Right renal pelvis (tissue), 4 donors: ENCODE measurements around the gene ZNF644. TPM values are rescaled to one million over a fixed set of nuclear protein-coding genes. Genes with fewer than 3 reads are reported as not detected.
"Not testable (repeated sequence)": the region's sequence is repeated elsewhere in the genome, so short reads cannot be mapped to it uniquely, and the experiment has no call there.

Experiments used
- DNase-seq, 4 donors: peaks; one replicate each; pipeline ENCODE4 v3.0.0-alpha.2; 2013; ENCODE audit warnings: low read depth in 4 of 4, low spot score in 3 of 4, missing footprints in 1 of 4
- polyA plus RNA-seq, 4 donors: library from polyadenylated mRNA; unstranded; fragments of 120-200 nt; gene quantifications; one replicate each; pipeline ENCODE4 v1.2.1, GENCODE V29; 2013; ENCODE audit not compliant: insufficient read length in 4 of 4

ZNF644 gene
- polyA plus RNA-seq, 4 donors = 62.0 to 78.5 (median 75.6) TPM

- no peak for DNase-seq
These were observed 81.1 kb downstream of the ZNF644 start for GRCh38 chr1:90940746-90941145.

GRCh38 chr1:90936731-90937130 is 85.1 kb downstream of the ZNF644 start:
- no peak for DNase-seq

- DNase-seq = no peak
These were observed 85.8 kb downstream of the ZNF644 start for GRCh38 chr1:90936061-90936460.

GRCh38 chr1:90928231-90928630 is 93.6 kb downstream of the ZNF644 start:
- not testable (repeated sequence) for DNase-seq

GRCh38 chr1:90927674-90928073 is 94.2 kb downstream of the ZNF644 start:
- DNase-seq = not testable (repeated sequence)

- DNase-seq = no peak
These were observed 94.9 kb downstream of the ZNF644 start for GRCh38 chr1:90926971-90927370.

GRCh38 chr1:90925928-90926869 is 95.6 kb downstream of the ZNF644 start:
- no peak for DNase-seq

GRCh38 chr1:90924982-90925381 is 96.9 kb downstream of the ZNF644 start:
- DNase-seq = no peak

GRCh38 chr1:90922996-90923395 is 98.8 kb downstream of the ZNF644 start:
- no peak for DNase-seq

GRCh38 chr1:90922202-90922601 is 99.6 kb downstream of the ZNF644 start:
- no peak for DNase-seq

- DNase-seq = no peak
These were observed 101.9 kb downstream of the ZNF644 start for GRCh38 chr1:90919900-90920299.

- DNase-seq = no peak
These were observed 102.6 kb downstream of the ZNF644 start for GRCh38 chr1:90919190-90919719.

GRCh38 chr1:90911353-90911752 is 110.5 kb downstream of the ZNF644 start:
- no peak for DNase-seq

- DNase-seq = no peak
These were observed 119.2 kb downstream of the ZNF644 start for GRCh38 chr1:90902672-90903071.

GRCh38 chr1:90899263-90899662 is 122.6 kb downstream of the ZNF644 start:
- no peak for DNase-seq

- DNase-seq = not testable (repeated sequence)
These were observed 128.2 kb downstream of the ZNF644 start for GRCh38 chr1:90893679-90894078.

- not testable (repeated sequence) for DNase-seq
These were observed 129.0 kb downstream of the ZNF644 start for GRCh38 chr1:90892884-90893283.

GRCh38 chr1:90892196-90892595 is 129.6 kb downstream of the ZNF644 start:
- not testable (repeated sequence) for DNase-seq

GRCh38 chr1:90891756-90892155 is 130.1 kb downstream of the ZNF644 start:
- DNase-seq = not testable (repeated sequence)

GRCh38 chr1:90882221-90882620 is 139.6 kb downstream of the ZNF644 start:
- DNase-seq = no peak

GRCh38 chr1:90881034-90881433 is 140.8 kb downstream of the ZNF644 start:
- no peak for DNase-seq

GRCh38 chr1:90879281-90879680 is 142.6 kb downstream of the ZNF644 start:
- DNase-seq = no peak
